GM12892 (cell line): ENCODE results near the gene NAV2.

Experiments
- POLR2A ChIP-seq: IDR thresholded peaks from 2 replicates; pipeline ENCODE4 v1.6.1; 2011; ENCODE audit warnings: low read depth, low read length, control low read depth
- POLR2AphosphoS5 ChIP-seq: IDR thresholded peaks from 2 replicates; pipeline ENCODE4 v1.6.1; 2011; ENCODE audit warnings: low read depth, low read length, control low read depth
- TAF1 ChIP-seq: IDR thresholded peaks from 2 replicates; pipeline ENCODE4 v1.6.1; 2011; ENCODE audit warnings: low read depth, mild to moderate bottlenecking, control low read depth, low read length, borderline replicate concordance

- TF ChIP-seq POLR2A (no peak), TAF1 (no peak), POLR2AphosphoS5 (no peak)
Measured at GRCh38 chr11:19821412-19821875, 108.8 kb downstream of the NAV2 start.
